GM19455 (cell line): ENCODE results near the gene NKD1.

Source experiments
- ATAC-seq: cut with Tn5 transposase; IDR thresholded peaks from one replicate; pipeline ENCODE4 v1.9.1; 2021; ENCODE audit not compliant: unreplicated experiment

The NKD1 gene

DNA sequence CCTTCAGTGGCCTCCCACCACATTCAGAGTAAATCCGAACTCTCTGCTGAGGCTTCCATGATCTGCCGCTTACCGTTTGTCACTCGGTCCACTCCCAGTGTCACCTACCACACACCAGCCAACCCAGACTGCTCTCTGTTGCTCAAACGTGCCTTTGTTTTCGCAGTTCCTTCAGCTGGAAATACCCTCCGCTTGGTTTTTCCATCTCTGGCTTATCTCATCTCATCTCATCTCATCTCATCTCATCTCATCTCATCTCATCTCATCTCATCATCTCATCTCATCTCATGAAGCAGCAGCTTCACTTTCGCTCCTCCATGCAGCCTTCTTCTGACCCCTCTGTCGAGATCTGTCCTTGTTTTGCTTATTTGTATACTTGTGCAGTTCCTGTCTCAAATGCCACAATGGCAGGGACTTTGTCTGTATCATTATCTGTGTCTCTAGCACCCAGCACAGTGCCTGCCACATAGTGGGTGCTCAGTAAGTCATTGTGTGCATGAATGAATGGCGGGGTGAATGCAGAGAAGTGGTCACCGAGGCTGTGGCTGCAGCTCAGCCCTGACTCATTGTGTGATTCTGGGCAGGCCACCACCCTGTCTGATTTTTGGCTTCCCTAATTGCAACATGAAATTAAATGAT is 136.7 kb downstream of the NKD1 start:
- no peak for ATAC-seq

GRCh38 chr16:50685462-50686063 is 137.4 kb downstream of the NKD1 start:
- ATAC-seq: no peak

GRCh38 chr16:50688083-50688482 is 139.9 kb downstream of the NKD1 start:
- ATAC-seq: no peak

DNA sequence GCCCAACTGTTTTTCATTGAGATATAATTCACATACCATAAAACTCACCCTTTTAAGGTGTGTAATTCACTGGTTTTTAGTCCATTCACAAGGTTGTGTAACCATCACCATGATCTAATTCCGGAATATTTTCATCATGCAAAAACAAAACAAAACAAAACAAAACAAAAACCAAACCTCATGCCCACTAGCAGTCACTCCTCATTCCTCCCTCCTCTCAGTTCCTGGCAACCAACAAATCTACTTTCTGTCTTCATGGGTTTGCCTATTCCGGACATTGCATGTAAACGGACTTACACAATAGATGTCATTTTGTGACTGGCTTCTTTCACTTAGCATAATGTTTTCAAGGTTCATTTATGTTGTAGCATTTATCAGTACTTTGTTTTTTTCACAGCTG is 140.7 kb downstream of the NKD1 start:
- ATAC-seq: no peak

DNA sequence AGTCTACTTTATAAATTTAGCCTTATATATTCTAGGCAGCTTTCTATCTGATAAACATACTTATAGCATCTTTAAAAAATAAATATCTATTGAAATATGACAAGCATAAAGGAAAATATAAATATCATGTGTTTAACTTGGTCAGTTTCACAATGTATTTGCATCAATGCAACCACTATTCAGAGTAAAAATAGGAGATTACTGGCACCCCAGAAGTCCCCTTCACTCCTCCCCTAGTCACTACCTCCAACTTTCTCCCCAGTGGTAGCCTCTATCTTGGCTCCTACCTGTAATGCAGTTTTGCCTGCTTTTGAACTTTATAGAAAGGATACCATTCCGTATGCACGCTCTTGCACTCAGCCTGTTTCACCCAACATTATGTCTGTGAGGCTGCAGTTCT is 142.0 kb downstream of the NKD1 start:
- ATAC-seq: no peak

DNA sequence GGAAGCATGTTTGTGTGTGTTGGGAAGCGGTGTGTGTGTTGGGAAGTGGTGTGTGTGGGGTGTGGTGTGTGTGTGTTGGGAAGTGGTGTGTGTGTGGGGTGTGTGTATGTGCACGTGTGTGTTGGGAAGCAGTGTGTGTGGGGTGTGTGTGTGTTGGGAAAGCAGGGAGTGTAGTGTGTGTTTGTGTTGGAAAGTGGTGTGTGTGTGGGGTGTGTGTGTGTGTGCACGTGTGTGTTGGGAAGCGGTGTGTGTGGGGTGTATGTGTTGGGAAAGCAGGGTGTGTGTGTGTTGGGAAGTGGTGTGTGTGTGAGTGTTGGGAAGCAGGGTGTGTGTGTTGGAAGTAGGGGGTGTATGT is 144.4 kb downstream of the NKD1 start:
- no peak for ATAC-seq

DNA sequence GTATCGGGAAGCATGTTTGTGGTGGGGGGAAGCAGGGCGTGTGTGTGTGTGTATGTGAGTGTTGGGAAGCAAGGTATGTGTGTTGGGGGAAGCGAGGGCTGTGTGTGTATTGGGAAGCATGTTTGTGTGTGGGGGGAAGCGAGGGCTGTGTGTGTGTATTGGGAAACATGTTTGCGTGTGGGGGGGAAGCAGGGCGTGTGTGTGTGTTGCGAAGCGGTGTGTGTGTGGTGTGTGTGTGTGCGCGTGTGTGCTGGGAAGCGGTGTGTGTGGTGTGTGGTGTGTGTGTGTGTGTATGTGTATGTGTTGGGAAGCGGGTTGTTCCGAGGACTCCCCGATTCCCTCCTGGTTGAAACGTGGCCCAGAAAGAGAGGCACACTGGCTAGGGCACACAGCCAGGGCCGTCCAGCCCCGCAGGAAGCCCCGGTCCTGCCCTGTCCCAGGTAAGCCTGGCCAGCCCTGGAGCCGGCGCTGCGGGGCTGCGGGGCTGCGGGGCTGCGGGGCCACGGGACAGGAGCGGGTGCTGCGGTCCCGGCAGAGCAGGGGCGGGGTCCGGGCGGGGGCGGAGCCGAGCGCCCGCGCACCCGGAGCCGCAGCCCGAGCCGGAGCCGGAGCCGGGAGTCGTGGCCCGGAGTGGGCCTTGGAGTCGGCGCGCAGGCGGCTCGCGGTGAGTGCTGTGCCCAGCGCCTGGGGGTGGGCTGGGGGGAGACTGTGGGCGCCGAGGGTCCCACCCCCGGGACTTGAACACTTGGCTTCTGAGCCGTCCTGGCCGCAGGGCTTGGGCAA is 145.0 kb downstream of the NKD1 start, which contains the start of gene NOD2:
Gene NOD2, plus strand, starts transcription at position 608 of the 783 bp plus-strand sequence. CDS start 5,890 bp downstream, outside the sequence.
- no peak for ATAC-seq

GRCh38 chr16:50694206-50694605 is 146.0 kb downstream of the NKD1 start:
- no peak for ATAC-seq

GRCh38 chr16:50695017-50696000 is 147.1 kb downstream of the NKD1 start:
- ATAC-seq: no peak

- peak; percentile 16 for ATAC-seq
Measured at GRCh38 chr16:50696126-50696525, 147.9 kb downstream of the NKD1 start.

DNA sequence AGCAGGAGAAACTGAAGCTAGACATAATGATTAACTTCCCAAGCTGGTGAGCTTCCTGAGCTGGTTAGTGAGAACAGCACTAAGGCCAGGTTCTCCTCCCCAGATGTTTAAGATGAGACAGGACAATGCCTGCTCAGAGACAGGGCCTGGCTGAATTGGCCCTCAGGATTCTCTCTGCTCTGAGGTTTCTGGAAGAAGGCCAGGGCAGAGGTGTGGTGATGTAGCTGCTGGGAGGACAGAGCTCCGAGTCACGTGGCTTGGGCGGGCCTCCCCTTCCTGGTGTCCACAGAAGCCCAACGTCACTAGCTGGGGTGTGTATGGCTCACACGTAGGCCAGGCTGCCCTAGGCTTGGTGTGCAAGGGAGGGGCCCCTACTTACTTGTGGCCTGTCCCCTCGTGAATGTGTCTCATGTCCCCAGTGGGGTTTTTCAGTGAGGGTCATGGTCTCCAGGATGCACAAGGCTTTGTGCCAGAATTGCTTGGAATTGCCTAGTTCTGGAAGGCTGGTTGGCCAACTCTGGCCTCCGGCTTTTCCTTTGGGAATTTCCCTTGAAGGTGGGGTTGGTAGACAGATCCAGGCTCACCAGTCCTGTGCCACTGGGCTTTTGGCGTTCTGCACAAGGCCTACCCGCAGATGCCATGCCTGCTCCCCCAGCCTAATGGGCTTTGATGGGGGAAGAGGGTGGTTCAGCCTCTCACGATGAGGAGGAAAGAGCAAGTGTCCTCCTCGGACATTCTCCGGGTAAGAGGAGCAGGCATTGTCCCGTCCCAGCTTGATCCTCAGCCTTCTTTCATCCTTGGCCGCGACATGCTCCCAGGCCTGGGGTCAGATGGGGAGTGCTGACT is 148.6 kb downstream of the NKD1 start:
- peak; percentile 52 for ATAC-seq

GRCh38 chr16:50697421-50697715 is 149.2 kb downstream of the NKD1 start:
- ATAC-seq: no peak

GRCh38 chr16:50697881-50698767 is 149.9 kb downstream of the NKD1 start:
- ATAC-seq: peak; percentile 31
